ENCODE data around the gene STARD10. TPM values are rescaled to one million over a fixed set of nuclear protein-coding genes. Genes with fewer than 3 reads are reported as not detected.

STARD10 gene
- total and polyA plus RNA-seq, 2 of the 8 experiments (the other 6 are each of a cell fraction or from before 2014, with no cell fraction given), result 23.7 to 35.7 TPM

DNA sequence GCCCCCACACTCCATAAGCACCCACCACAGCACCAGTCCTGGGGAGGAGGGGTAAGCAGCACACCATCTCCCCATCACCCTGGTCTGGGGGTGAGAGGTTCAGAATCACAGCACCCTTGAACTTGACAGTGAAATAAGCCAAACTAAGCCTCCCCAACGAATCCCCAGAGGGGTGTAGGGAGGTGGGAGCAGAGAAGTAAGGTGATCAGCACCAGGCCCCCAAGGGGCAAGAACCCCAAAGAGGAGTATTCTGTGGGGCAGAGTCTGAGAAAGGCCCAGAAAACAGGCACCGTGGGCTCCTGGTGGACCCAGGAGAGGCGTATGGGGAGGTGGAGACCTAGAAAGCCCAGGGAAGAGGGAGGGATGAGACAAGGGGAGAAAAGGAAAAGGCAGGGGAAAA is 72.6 kb downstream of the STARD10 start (continued):
- no peak for TF ChIP-seq HDAC6 (IDR thresholded peaks at IDR 0.05; ENCODE audit: low read depth, low read length)
- no peak for TF ChIP-seq NRF1 (IDR thresholded peaks at IDR 0.05; ENCODE audit: low read depth, low read length)
- no peak for TF ChIP-seq RFX5 (IDR thresholded peaks at IDR 0.05; ENCODE audit: borderline replicate concordance, low read depth, low read length)

Measured in H1 (cell line).